SH-SY5Y (cell line): ENCODE data around the gene GATC.

Source experiments
- GATA2 ChIP-seq: IDR thresholded peaks from 2 replicates; pipeline ENCODE4 v1.6.1; 2011; ENCODE audit warnings: mild to moderate bottlenecking, low read depth, low read length
- GATA3 ChIP-seq: IDR thresholded peaks from 2 replicates; pipeline ENCODE4 v1.6.1; 2011; ENCODE audit warnings: low read depth, mild to moderate bottlenecking, low read length, moderate library complexity

Gene GATC

DNA sequence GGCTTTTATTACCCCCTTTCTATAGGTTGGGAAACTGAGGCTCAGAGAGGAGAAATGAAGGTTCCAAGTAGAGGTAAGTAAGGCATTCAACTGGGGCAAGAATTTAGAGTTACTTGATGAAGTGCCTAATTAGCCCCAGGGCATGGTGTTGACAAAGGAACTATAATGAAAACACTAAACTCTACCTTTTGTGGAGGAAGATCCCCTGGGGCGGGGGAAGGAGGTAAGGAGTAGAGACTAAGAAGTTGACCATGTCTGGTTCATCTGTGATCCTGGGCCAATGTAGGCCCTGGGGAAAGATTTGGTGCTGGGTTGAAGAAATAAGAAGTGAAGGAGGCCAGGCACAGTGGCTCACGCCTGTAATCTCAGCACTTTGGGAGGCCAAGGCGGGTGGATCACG, 24.5 kb upstream of the GATC start:
- TF ChIP-seq GATA2 (no peak), GATA3 (no peak)

DNA sequence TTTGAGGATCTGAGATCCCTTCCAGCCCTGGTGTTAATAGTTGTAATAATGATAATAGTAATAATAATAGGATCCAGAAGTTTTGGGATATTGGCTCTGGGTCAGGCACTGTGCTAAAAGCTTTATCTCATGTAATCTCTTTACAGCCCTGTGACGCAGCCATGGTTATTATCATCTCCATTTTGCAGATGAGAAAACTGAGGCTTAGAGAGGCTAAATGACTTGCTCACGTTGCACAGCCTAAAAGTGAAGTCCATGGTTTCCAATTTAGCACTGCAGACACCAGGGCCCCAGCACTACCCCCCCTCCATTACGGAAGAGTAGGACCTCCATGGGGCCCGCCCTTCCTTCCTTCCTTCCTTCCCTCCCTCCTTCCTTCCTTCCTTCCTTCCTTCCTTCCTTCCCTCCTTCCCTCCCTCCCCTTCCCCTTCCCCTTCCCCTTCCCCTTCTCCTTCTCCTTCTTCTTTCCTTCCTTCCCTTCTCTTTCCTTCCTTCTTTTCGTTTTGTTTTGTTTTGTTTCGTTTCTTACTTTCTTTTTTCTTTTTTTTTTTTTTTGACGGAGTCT, 23.3 kb upstream of the GATC start:
- TF ChIP-seq GATA3 (no peak), GATA2 (no peak)

DNA sequence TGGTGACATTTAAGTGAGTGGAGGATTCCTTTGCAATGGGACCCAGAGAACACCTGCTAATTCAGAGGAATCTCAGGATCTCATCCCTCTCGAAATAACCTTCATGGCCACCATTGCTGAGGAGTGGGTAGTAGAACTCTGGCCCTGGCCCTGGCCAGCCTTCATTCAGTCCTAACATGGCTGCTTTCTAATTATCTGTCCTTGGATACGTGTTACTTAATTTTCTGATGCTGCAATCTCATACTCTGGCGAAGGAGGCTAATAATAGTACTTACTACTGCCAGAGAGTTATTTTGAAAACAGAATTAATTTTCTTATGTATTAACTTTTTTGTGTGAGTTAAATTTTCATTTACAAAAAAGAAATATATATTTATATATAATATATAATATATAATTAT, 20.4 kb upstream of the GATC start:
- TF ChIP-seq GATA3 (no peak), GATA2 (no peak)

DNA sequence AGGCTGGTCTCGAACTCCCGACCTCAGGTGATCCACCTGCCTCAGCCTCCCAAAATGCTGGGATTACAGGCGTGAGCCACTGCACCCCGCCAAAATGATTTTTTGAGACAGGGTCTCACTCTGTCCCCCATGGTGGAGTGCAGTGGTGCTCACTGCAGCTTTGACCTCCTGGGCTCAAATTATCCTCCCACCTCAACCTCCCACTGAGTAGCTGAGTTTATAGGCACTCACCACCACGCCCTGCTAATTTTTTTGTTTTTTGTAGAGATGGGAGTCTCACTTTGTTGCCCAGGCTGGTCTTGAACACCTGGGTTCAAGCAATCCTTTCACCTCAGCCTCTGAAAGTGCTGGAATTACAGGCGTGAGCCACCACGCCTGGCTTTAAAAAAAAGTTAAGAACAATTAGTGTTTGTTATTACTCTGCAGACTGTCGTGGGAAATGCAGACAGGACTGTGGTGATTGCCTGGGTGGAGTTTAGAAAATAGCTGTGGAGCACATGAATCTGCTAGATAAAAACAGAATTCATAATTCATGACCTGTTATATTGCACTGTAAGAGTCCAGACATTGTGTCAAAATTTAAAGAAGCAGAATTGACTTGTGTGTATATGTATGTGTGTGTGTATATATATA, 17.5 kb upstream of the GATC start:
- no peak for TF ChIP-seq GATA2
- TF ChIP-seq GATA3 = no peak

DNA sequence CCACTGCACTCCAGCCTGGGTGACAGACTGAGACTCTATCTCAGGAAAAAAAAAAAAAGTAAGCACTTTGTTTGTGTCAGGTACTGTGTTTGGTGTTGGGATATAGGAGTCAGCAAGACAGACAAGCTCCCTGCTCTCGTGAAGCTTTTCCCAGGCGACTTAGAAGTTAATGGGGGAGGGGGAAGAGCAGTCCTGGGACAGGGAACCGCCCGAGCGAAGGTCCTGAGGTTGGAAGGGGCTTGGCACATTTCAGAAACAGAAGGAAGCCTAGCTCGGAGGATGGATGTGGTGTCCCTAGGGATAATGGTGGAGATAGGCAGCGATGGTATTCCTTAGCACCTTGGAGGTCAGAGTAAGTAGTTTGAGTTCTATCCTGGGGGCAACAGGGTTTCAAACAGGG, 16.9 kb upstream of the GATC start:
- TF ChIP-seq GATA2 (no peak), GATA3 (no peak)

DNA sequence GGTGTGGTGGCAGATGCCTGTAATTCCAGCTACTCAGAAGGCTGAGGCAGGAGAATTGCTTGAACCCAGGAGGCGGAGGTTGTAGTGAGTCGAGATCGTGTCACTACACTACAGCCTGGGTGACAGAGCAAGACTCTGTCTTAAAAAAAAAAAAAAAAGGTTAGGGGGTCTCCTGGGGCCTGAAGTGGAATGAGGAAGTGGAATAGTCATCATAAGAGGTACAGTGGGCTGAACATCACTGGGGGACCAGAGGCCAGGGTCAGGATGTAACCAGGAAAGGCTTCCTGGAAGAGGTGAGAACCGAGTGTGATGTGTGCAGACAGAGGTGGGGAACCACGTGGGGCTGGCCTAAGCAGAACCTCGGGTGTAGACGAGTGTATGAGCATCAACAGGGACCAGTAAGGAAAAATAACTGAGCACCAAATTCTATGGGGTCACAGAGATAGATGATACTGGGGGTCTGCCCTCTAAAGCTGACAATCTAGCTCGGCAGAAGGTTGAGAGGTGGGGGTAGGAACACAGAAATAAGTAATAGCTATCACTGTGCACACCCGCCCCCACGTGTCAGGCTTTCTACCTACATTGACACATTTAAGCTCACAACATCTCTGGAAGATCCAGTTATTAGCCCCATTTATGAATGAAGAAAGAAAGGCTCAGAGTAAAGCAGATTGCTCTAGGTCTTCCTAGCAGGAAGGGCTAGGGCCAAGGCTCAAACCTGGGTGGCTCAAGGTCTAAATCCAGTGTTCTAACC, 13.3 kb upstream of the GATC start:
- TF ChIP-seq GATA2 = no peak
- TF ChIP-seq GATA3 = no peak

DNA sequence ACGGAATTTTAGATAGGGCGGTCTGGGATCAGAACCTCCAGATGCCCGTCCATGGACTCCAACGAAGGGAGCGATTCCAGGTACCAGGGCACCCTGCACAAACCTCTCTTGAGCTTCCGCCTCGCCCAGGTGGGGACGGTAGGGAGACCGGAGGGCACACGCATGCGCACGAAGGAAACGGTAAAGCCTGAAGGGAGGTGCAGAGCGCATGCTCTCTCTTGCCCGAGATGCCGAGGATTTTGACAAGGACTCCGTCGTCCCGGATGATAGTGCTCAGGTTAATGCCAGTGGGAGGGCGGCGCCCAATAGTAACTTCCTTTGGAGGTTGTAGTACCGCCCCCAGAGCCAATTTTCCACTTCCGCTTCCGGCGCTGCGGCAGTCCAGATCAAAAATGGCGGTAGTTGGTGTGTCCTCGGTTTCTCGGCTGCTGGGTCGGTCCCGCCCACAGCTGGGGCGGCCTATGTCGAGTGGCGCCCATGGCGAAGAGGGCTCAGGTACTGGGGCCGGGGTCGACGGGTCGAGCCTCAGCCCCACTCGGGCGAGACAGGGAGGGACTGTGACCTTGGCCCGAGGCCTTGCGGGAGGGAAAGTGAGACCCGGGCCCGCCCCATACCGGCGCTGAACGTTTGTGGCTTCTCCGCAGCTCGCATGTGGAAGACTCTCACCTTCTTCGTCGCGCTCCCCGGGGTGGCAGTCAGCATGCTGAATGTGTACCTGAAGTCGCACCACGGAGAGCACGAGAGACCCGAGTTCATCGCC, 8.3 kb upstream of the GATC start, which contains the start of gene COX6A1:
Gene COX6A1 (plus strand): TSS at position 379 of the 760 bp plus-strand sequence. CDS start 14 bp downstream, at position 393.
- TF ChIP-seq GATA2 (no peak), GATA3 (no peak)

DNA sequence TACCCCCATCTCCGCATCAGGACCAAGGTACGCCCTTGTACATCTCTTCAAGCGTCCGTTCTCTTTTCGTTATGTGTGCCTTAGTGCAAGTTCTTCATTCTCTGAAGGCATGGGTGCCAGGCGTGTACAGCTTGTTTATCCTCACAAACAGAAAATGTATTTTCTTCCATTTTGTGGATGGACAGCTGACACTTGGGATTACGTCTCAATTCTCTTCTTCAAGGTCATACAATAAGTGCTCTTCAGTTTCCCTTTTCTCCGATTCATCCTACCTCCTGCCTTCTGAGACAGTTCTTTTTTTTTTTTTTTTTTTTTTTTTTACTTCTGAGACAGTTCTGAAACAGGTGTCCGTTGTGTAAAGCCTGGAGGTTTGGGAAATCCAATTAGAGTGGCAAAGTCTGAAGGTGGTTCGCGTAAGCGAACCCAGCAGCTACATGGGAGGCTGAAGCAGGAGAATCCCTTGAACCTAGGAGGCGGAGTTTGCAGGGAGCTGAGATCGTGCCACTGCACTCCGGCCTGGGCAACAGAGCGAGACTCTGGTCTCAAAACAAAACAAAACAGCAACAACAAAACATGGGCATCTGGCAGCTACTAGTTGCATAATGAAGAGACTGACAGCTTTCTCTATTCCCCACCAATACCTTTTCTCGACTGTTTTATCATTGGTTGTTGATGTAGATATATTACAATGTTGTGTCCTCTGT, 7.6 kb upstream of the GATC start:
- no peak for TF ChIP-seq GATA2
- no peak for TF ChIP-seq GATA3

DNA sequence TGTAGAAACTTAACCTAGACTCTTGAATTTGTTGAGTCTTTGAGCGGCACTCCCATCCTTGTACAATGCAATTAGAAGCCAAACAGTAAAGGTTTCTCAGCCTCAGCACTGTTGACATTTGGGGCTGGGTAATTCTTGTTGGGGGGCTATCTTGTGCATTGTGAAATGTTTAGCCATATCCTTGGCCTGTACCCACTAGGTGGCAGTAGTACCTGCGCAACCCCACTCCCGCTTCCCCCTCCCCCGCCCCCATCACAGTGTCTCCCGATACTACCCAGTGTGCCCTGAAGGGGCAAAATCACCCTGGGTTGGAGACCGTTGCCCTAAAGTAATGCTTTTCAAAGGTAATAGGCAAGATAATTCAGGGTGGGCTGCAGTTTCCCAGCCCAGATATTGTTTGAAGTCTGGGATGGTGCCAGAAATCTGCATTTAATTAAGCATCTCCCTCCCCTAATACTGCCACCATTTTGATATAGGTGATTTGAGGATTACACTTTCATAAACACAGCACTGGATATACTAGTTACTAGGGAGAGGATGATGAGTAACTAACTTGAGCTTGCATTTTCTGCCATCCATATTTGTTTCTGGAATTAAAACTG, 6.5 kb upstream of the GATC start:
- TF ChIP-seq GATA2 (no peak), GATA3 (no peak)

DNA sequence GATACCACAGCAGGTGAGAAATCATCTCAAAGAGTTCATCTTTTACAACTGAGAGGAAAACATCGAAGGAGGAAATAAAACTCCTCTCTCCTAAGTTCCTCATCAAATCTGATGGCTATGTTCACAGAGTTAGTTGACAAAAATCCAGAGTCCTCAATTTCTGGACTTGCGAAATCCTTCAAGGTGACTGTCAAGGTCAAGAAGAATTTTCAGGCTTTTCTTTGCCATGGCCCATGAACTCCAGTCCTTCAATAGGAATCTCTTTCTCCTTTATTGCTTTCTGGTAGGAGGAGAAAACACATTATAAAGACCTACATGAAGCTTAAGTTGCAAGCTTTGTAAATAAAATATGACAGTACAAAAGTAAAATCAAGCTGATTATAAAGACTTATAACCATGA, 1.6 kb upstream of the GATC start:
- TF ChIP-seq GATA2 (no peak), GATA3 (no peak)

DNA sequence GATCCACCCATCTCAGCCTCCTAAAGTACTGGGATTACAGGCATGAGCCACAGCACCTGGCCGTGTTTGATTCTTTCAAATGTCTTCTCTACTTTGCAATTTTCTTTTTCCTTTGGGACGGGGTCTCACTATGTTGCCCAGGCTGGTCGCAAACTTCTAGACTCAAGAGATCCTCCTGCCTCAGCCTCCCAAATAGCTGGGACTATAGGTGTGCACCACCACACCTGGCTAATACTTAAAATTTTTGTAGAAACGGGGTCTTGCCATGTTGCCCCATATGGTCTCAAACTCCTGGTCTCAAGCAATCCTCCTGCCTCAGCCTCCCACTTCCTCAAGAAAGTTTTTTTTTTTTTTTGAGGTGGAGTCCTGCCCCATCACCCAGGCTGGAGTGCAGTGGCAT, 1.7 kb downstream of the GATC start:
- TF ChIP-seq GATA3 (no peak), GATA2 (no peak)

DNA sequence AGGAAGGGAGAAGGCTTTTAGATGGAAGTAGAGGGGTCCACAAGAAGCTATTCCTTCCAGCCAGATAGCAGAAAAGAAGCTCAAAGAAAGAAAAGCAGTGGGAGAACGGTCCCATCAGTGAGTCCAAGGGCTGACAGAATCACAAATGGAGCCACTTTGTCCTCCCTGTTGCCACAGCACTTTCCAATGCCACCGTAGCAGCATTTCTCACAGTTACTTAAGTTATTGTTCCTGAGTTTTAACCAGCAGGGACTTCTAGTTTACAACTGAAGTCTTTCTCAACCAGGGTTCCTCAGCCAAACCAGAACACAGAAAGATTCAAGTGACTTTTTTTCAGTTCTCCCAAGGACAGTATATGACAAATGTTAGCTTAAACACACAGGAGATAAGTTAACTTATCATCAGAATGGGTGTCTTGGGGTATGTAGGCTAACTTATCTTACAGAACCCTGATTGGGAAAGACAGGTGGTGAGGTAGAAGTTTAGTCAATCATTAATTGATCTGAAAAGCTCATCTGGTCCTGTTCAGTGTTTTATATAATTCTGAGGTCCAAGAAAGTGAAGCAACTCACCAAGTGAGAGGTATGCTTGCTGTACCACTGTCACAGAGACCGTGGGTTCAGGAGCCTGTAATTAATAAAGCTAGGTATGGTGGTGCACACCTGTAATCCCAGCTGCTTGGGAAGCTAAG, 7.0 kb downstream of the GATC start:
- TF ChIP-seq GATA2 (no peak), GATA3 (no peak)

DNA sequence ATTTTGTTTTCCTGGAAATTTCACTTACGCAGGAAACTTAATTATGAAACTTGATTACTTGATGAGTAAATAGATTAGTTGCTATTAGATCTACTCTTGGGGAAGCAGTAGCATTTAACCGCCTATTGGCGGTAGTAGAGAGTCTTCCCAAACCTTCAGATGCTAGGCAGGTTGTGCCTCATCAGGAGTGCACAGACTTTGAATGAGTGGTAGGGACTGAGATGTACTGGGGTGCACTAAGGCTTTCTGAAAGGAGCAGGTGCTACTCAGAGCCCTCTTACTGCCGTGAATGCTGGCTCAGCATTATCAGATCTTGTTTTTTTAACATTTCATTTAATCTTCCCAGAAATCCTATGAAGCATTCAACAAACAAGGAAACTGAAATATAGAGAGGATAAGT, 7.7 kb downstream of the GATC start:
- TF ChIP-seq GATA2 (no peak), GATA3 (no peak)

DNA sequence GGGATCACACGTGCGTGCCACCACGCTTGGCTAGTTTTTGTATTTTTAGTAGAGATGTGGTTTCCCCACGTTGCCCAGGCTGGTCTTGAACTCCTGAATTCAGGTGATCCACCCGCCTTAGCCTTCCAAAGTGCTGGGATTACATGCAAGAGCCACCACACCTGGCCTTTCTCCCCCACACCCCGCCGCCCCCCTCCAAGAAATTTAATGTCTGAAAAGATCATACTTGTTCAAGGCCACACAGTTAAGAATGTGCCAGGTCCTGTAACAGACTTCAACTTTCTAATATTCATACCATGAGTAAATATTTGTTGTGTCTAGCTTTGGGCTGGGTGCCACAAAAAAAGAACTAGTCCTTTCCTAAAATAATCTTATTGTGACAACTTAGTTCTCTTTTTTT, 9.1 kb downstream of the GATC start:
- TF ChIP-seq GATA3 (no peak), GATA2 (no peak)
